Muscle of leg (tissue), 16 donors: Measurements from ENCODE around the gene PMM1. TPM values are rescaled to one million over a fixed set of nuclear protein-coding genes. Genes with fewer than 3 reads are reported as not detected.
"Not testable (repeated sequence)": the region's sequence is repeated elsewhere in the genome, so short reads cannot be mapped to it uniquely, and the experiment has no call there.

Experiments
- DNase-seq: peaks from one replicate; pipeline ENCODE4 v3.0.0; 2013
- H3K27ac ChIP-seq: one replicate; pipeline ENCODE4 v1.5.1; 2013; ENCODE audit warnings: mild to moderate bottlenecking, low read length, control low read depth
- H3K27me3 ChIP-seq: one replicate; pipeline ENCODE4 v1.6.1; 2013; ENCODE audit warnings: low read length; ENCODE audit not compliant: control insufficient read depth, insufficient read depth
- H3K36me3 ChIP-seq: one replicate; pipeline ENCODE4 v1.6.1; 2013; ENCODE audit warnings: low read length; ENCODE audit not compliant: control insufficient read depth, insufficient read depth
- H3K4me1 ChIP-seq: one replicate; pipeline ENCODE4 v1.6.1; 2013; ENCODE audit warnings: low read length; ENCODE audit not compliant: control insufficient read depth, insufficient read depth
- H3K4me3 ChIP-seq: one replicate; pipeline ENCODE4 v1.5.1; 2013; ENCODE audit warnings: low read length, control low read depth
- H3K9me3 ChIP-seq: replicated peaks from 2 replicates; pipeline ENCODE4 v1.6.1; 2013; ENCODE audit warnings: low read depth, low read length; ENCODE audit not compliant: control insufficient read depth
- WGBS: methylation state at CpG from one replicate; pipeline ENCODE4 v1.1.5; 2013; ENCODE audit warnings: missing lambda C conversion rate; ENCODE audit not compliant: insufficient coverage; 5-methylcytosine and 5-hydroxymethylcytosine counted together
- long read RNA-seq, 11 donors: transcript quantifications; one replicate each; lab custom pipeline, GENCODE V29; 2026
- polyA plus RNA-seq, 8 donors: library from polyadenylated mRNA; unstranded; fragments of 120-200 nt; gene quantifications; one replicate each; pipeline versions ENCODE4 v1.2.1 to v1.2.3, GENCODE V29; 2013; ENCODE audit warnings: inconsistent platforms in 1 of 8, low replicate concordance in 1 of 8; ENCODE audit not compliant: insufficient read length in 8 of 8, insufficient read depth in 1 of 8
- total RNA-seq: library from RNA; stranded (reverse); fragments of 120-200 nt; gene quantifications from one replicate; pipeline ENCODE4 v1.2.4, GENCODE V29; 2013

Gene PMM1
- 9.7 TPM for total RNA-seq
- polyA plus RNA-seq = 10 to 100 TPM; 22.9 to 34.2 (median 27.7) TPM
- long read RNA-seq, donor 1, transcript PMM1-201 (8 exons, 1,298 nt) = major isoform, 8 of 8 reads
- long read RNA-seq, donor 1, partial matches to known transcripts = 0 of 8 reads
- long read RNA-seq, donor 1, other reads (novel, unspliced or antisense) = 0 of 8 reads
- long read RNA-seq, donor 2 = 0 reads
- long read RNA-seq, donor 3, transcript PMM1-201 (8 exons, 1,298 nt) = major isoform, 12 of 12 reads
- long read RNA-seq, donor 3, partial matches to known transcripts = 0 of 12 reads
- long read RNA-seq, donor 3, other reads (novel, unspliced or antisense) = 0 of 12 reads
- long read RNA-seq, donor 4, transcript PMM1-201 (8 exons, 1,298 nt) = major isoform, 5 of 12 reads
- long read RNA-seq, donor 4, partial matches to known transcripts = 6 of 12 reads
- long read RNA-seq, donor 4, other reads (novel, unspliced or antisense) = 0 of 12 reads
- long read RNA-seq, donor 5, transcript PMM1-201 (8 exons, 1,298 nt) = major isoform, 38 of 50 reads
- long read RNA-seq, donor 5, partial matches to known transcripts = 6 of 50 reads
- long read RNA-seq, donor 5, other reads (novel, unspliced or antisense) = 0 of 50 reads
- long read RNA-seq, donor 6, transcript PMM1-201 (8 exons, 1,298 nt) = major isoform, 21 of 23 reads
- long read RNA-seq, donor 6, partial matches to known transcripts = 0 of 23 reads
- long read RNA-seq, donor 6, other reads (novel, unspliced or antisense) = 0 of 23 reads
- long read RNA-seq, donor 7, transcript PMM1-201 (8 exons, 1,298 nt) = major isoform, 9 of 22 reads
- long read RNA-seq, donor 7, partial matches to known transcripts = 11 of 22 reads
- long read RNA-seq, donor 7, other reads (novel, unspliced or antisense) = 0 of 22 reads
- long read RNA-seq, donor 8, transcript PMM1-201 (8 exons, 1,298 nt) = major isoform, 11 of 12 reads
- long read RNA-seq, donor 8, partial matches to known transcripts = 0 of 12 reads
- long read RNA-seq, donor 8, other reads (novel, unspliced or antisense) = 0 of 12 reads
- long read RNA-seq, donor 9, transcript PMM1-201 (8 exons, 1,298 nt) = major isoform, 18 of 30 reads
- long read RNA-seq, donor 9, partial matches to known transcripts = 11 of 30 reads
- long read RNA-seq, donor 9, other reads (novel, unspliced or antisense) = 0 of 30 reads
- long read RNA-seq, donor 10, transcript PMM1-201 (8 exons, 1,298 nt) = major isoform, 14 of 15 reads
- long read RNA-seq, donor 10, partial matches to known transcripts = 0 of 15 reads
- long read RNA-seq, donor 10, other reads (novel, unspliced or antisense) = 0 of 15 reads
- long read RNA-seq, donor 11, transcript PMM1-201 (8 exons, 1,298 nt) = major isoform, 16 of 18 reads
- long read RNA-seq, donor 11, partial matches to known transcripts = 0 of 18 reads
- long read RNA-seq, donor 11, other reads (novel, unspliced or antisense) = 0 of 18 reads

DNA sequence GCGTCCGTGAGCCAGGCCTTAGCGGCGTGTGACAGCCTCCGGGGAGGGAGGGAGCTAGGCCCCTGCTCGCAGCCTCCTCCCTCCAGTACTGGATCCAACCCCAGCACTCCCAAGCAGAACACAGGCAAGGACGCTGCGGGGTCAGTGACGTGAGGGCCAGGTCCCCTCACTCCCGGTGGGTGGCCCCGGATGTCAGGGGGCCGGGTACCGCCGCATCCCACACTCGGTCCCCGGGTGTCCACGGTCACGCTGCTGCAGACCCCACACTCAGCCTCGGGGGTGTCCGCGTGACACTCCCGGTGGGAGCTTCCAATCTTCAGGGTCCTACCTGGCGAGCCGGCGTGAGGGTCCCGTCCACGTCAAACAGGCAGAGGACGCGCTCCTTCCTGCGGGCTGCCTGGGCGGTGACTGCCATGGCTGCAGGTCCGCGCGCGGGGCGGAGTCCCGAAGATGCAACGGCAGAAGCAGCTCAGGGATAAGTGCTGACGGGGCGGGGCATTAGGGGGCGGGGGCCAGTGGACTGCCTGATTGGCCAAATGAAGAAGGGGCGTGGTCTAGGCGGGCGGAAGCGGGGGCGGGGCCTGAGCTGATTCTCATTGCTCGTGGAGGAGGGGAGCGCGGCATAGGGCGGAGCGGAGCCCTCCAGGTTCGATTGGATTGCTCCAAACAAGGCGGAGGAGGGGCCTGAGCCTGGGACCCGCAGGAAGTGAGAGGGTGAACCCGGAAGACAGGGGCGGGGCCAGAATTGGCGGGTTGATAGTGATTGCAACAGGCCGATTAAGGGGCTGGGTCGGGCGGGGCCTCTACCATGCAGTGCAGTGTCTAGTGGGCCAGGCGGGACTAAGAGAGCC lies at the start of gene PMM1:
TSS of gene PMM1 (minus strand) at position 450 of the 851 bp plus-strand sequence. CDS start at position 415, 35 bp downstream.
- peak within 1 kb of the TSS; percentile 83 for H3K27ac ChIP-seq
- DNase-seq = peak; percentile 100
- WGBS = under 1% methylated on average over 52 of the region's 61 CpGs
- peaks cover 12% of the 10 kb centered on the region for H3K4me1 ChIP-seq
- H3K4me3 ChIP-seq = peak within 1 kb of the TSS; percentile 95
- no peaks in the 10 kb centered on the region for H3K9me3 ChIP-seq
- no peaks in the 10 kb centered on the region for H3K27me3 ChIP-seq
- H3K36me3 ChIP-seq = peaks cover 6% of the 10 kb centered on the region

DNA sequence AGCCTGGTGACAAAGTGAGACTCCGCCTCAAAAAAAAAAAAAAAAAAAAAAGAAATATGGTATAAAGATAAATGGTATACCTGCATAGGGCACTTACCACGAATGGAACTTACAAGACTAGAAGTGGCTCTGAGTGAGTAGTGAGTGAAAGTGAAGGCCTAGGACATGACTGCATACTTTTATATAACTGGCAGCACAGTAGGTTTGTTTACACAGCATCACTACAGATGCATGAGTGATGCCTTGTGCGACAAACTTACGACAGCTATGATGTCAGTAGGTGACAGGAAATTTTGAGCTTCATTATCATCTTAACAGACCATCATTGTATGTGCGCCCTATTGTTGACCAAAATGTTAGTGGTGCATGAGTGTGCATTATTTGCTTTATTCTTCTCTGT lies 49.1 kb upstream of the PMM1 start:
- H3K27me3 ChIP-seq = no peaks in the 10 kb centered on the region
- H3K27ac ChIP-seq = no peak overlapping the region
- peaks cover 76% of the 10 kb centered on the region for H3K36me3 ChIP-seq
- 83% methylated on average over 1 of the region's 5 CpGs for WGBS
- no peaks in the 10 kb centered on the region for H3K4me1 ChIP-seq
- H3K4me3 ChIP-seq = no peak overlapping the region
- DNase-seq = no peak
- no peaks in the 10 kb centered on the region for H3K9me3 ChIP-seq

- no peak overlapping the region for H3K4me3 ChIP-seq
- DNase-seq = no peak
- 94% methylated on average over 2 of the region's 5 CpGs for WGBS
- H3K27ac ChIP-seq = no peak overlapping the region
- H3K36me3 ChIP-seq = peaks cover 77% of the 10 kb centered on the region
- H3K27me3 ChIP-seq = no peaks in the 10 kb centered on the region
- H3K4me1 ChIP-seq = no peaks in the 10 kb centered on the region
- H3K9me3 ChIP-seq = no peaks in the 10 kb centered on the region
Measured at GRCh38 chr22:41638124-41638523, 48.5 kb upstream of the PMM1 start.

GRCh38 chr22:41637623-41638022 lies 48.0 kb upstream of the PMM1 start:
- not testable (repeated sequence) for H3K4me1 ChIP-seq, H3K27ac ChIP-seq, H3K4me3 ChIP-seq, H3K9me3 ChIP-seq, H3K27me3 ChIP-seq, DNase-seq
- WGBS = 99% methylated on average over 8 of the region's 8 CpGs
- H3K36me3 ChIP-seq = peaks cover 72% of the 10 kb centered on the region

DNA sequence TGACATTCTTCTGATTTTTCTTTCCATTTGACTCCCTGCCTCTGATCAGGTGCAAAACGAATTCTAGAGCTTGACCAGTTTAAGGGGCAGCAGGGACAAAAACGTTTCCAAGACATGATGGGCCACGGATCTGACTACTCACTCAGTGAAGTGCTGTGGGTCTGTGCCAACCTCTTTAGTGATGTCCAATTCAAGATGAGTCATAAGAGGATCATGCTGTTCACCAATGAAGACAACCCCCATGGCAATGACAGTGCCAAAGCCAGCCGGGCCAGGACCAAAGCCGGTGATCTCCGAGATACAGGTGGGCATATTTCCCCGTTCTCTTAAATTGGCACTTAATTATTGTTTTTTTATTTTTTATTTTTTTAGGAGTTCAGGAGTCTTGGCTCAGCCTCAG lies 46.8 kb upstream of the PMM1 start:
- no peak for DNase-seq
- no peaks in the 10 kb centered on the region for H3K27me3 ChIP-seq
- H3K9me3 ChIP-seq = no peaks in the 10 kb centered on the region
- H3K4me3 ChIP-seq = no peak overlapping the region
- no peak overlapping the region for H3K27ac ChIP-seq
- 66% methylated on average over 3 of the region's 7 CpGs for WGBS
- peaks cover 70% of the 10 kb centered on the region for H3K36me3 ChIP-seq
- H3K4me1 ChIP-seq = no peaks in the 10 kb centered on the region

- H3K36me3 ChIP-seq = peaks cover 69% of the 10 kb centered on the region
- not testable (repeated sequence) for H3K9me3 ChIP-seq, H3K27ac ChIP-seq, H3K27me3 ChIP-seq, H3K4me1 ChIP-seq, H3K4me3 ChIP-seq, DNase-seq
- WGBS = 83% methylated on average over 3 of the region's 8 CpGs
Measured at GRCh38 chr22:41634610-41635009, 45.0 kb upstream of the PMM1 start.

DNA sequence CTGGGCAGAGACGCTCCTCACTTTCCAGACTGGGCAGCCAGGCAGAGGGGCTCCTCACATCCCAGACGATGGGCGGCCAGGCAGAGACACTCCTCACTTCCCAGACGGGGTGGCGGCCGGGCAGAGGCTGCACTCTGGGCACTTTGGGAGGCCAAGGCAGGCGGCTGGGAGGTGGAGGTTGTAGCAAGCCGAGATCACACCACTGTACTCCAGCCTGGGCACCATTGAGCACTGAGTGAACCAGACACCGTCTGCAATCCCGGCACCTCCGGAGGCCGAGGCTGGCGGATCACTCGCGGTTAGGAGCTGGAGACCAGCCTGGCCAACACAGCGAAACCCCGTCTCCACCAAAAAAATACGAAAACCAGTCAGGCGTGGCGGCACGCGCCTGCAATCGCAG lies 42.0 kb upstream of the PMM1 start:
- 98% methylated on average over 5 of the region's 23 CpGs for WGBS
- H3K36me3 ChIP-seq = peaks cover 70% of the 10 kb centered on the region
- H3K9me3 ChIP-seq, H3K4me1 ChIP-seq, H3K27ac ChIP-seq, H3K27me3 ChIP-seq, DNase-seq, H3K4me3 ChIP-seq: not testable (repeated sequence)

- H3K9me3 ChIP-seq, H3K4me1 ChIP-seq, H3K27ac ChIP-seq, DNase-seq, H3K4me3 ChIP-seq, H3K27me3 ChIP-seq: not testable (repeated sequence)
- WGBS = 98% methylated on average over 8 of the region's 28 CpGs
- H3K36me3 ChIP-seq = peaks cover 69% of the 10 kb centered on the region
Measured at GRCh38 chr22:41631115-41631514, 41.5 kb upstream of the PMM1 start.

DNA sequence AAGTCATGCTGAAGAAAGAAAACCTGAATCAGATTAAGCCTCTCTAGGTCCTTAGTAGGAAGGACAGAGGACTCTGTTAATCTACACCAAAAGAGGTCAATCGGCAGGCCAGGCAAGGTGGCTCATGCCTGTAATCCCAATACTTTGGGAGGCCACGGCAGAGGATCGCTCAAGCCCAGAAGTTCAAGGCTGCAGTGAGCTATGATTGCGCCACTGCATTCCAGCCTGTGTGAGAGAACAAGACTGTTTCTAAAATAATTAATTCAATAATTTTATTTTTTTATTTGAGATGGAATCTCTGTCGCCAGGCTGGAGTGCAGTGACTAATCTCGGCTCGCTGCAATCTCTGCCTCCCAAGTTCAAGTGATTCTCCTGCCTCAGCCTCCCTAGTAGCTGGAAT lies 35.9 kb upstream of the PMM1 start:
- Histone ChIP-seq H3K9me3 (no peaks in the 10 kb centered on the region), H3K4me1 (peaks cover 6% of the 10 kb centered on the region), H3K27ac (no peak overlapping the region), H3K27me3 (no peaks in the 10 kb centered on the region), H3K36me3 (peaks cover 72% of the 10 kb centered on the region), H3K4me3 (no peak overlapping the region)
- 88% methylated on average over 1 of the region's 7 CpGs for WGBS
- DNase-seq = no peak
